GM11168 (cell line): ENCODE results near the gene CEP85.

Source experiments
- in situ Hi-C: fragments of 300-500 bp; cut with MboI; formaldehyde crosslinking; loops from one replicate; pipeline ENCODE4 v1.12.0; 2022; ENCODE audit warnings: low sequenced_read_pairs; ENCODE audit not compliant: unreplicated experiment

Gene CEP85, protein sequence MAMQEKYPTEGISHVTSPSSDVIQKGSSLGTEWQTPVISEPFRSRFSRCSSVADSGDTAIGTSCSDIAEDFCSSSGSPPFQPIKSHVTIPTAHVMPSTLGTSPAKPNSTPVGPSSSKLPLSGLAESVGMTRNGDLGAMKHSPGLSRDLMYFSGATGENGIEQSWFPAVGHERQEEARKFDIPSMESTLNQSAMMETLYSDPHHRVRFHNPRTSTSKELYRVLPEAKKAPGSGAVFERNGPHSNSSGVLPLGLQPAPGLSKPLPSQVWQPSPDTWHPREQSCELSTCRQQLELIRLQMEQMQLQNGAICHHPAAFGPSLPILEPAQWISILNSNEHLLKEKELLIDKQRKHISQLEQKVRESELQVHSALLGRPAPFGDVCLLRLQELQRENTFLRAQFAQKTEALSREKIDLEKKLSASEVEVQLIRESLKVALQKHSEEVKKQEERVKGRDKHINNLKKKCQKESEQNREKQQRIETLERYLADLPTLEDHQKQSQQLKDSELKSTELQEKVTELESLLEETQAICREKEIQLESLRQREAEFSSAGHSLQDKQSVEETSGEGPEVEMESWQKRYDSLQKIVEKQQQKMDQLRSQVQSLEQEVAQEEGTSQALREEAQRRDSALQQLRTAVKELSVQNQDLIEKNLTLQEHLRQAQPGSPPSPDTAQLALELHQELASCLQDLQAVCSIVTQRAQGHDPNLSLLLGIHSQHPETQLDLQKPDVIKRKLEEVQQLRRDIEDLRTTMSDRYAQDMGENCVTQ

DNA sequence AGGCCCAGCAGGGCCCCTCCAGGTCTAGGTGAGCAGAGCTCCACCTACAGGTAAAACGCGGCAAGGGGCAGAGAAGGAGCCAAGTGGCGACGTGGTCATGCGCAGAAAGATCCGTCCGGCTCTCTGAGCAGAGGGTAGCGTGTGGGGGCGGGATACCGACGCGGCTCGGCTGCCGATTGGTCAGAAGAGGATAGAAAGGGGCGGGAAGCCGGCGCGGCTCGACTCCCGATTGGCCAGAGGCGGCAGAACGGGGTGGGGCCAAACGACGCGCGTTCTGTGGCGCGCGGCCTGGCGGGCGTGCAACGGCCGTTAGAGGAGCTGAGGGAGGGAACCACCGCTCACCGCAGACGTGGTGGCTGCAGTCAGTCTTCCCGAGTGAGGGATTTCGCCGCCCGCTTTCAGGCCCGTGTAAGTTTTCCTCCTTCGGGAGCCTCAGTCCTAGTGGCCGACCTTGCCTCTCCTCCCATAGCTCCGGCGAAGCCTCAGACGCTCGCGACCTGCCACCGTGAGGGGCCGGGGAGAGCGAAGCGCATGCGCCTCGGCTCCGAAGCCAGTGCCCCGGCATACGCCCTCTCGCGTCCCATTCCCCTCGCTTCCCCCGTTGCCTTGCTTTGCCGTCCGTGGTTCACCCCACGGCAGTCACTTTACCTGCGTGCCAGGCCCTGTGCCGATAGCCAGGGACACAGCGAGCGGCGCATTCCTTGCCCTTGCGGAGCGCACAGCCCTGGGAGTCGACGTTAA lies at the start of gene CEP85:
Gene CEP85 (plus strand): TSS at position 298 of the 741 bp plus-strand sequence. CDS start 5,584 bp downstream, outside the sequence.
- in situ Hi-C loops = no loop called here

DNA sequence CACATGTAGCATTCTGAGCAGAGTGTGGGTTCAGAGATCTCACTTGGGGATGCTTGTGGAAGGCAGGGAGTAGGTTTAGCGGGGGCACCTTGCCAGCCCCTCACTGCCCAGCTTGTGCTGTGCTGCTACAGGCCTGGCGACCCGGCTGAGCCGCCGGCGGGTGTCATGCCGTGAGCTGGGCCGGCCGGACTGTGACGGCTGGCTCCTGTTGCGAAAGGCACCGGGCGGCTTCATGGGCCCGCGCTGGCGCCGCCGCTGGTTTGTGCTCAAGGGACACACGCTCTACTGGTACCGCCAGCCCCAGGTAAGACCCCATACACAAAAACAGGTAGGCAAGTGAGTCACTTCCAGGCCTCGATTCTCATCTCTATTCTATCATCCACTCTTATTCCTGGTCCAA lies 49.1 kb upstream of the CEP85 start:
- in situ Hi-C loops = no loop called here

DNA sequence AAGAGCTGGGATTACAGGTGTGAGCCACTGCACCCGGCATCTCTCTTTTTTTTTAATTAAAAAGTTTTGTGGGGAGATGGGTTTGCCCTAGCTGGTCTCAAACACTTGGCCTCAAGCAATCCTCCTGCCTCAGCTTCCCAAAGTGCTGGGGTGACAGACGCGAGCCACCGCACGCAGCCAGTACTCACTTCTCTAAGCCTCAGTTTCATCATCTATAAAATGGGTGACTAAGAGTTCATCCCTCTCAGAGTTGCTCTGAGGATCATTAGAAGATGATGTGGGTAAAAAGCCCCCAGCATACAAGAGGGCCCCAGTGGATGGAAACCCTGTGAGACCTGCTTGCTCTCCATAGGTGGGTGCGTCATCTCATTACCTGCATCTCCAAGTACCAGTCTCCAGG lies 46.1 kb upstream of the CEP85 start:
- in situ Hi-C loops = no loop called here

DNA sequence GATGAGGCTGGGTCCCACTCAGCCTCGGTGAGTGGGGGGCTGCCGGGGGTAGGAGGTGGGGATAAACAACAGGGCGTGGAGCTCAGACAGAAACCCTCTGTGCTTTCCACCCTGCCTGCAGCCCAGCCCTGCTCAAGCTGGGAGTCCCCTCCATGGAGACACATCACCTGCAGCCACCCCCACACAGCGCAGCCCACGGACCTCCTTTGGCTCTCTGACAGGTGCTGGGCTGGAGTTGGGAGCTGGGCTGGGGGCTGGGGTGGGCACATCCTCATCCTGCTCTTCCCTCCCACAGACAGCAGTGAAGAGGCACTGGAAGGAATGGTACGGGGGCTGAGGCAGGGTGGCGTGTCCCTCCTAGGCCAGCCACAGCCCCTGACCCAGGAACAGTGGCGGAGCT lies 45.5 kb upstream of the CEP85 start:
- in situ Hi-C loops = no loop called here

DNA sequence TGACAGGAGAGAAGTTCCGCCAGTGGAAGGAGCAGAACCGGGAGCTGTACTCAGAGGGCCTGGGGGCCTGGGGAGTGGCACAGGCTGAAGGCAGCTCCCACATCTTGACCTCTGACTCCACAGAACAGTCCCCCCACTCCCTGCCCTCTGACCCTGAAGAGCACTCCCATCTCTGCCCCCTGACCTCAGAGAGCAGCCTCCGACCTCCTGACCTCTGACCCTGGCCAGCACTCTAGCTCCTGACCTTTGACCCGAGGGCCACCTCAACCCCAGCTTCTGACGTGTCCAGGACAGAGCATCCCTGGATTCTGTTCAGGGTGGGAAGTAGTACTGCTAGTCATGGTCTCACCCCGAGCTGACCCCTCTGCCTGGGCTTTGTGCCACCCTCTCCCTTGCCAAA lies 44.7 kb upstream of the CEP85 start:
- in situ Hi-C loops = no loop called here

DNA sequence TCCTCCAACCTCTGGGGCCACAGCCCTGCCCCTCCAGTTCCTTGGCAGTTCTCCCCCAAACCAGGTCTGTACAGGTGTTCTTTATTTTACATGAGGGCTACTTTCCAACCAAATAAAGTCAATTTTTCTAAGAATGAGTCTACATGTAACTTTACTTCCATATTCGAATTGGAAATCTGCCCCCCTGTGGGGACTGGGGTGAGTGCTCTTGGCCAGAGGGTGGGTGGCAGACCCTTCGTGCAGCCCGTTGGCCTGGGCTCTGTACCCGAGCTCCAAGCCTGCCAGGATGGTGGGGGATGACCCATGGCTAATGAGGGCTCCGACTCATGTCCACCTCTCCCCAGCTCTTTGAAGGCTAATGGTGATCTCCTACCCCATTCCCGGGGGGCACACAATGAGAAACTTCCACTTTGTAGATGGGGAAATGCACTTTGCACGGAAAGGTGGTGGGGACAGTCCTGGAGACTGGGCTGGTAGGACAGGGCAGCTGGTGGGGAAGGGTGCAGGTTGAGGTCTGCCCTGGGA lies 44.2 kb upstream of the CEP85 start:
- in situ Hi-C loops = no loop called here

DNA sequence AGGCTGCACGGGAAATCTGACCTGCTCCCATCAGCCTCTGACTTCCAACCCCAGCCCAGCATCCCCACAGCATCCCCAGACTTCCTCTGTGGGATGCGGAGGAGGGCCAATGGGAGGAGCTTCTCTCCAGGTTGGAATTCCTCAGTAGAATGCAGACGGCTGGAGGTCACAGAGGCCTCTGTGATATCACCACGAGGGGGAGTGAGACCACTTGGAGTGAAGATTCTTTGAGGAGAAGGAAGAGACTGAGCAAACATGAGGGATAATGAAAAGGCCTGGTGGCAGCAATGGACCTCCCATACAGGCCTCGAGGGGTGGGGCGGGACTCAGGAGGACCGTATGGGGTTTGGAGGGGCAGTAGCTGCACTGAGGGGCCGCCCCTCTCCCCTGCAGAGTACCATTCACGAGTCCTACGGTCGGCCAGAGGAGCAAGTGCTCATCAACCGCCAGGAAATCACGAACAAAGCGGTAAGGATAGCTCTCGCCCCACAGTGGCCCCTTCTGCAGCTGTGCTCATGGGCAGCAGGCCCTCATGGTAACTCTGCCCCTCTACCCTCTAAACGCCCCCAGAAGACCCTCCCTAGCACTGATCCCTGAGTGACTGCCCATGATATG lies 43.5 kb upstream of the CEP85 start, which contains the start of gene CATSPER4:
Gene CATSPER4 (plus strand): TSS at position 230 of the 615 bp plus-strand sequence. CDS start 26 bp downstream, at position 256.
- in situ Hi-C loops = no loop called here

DNA sequence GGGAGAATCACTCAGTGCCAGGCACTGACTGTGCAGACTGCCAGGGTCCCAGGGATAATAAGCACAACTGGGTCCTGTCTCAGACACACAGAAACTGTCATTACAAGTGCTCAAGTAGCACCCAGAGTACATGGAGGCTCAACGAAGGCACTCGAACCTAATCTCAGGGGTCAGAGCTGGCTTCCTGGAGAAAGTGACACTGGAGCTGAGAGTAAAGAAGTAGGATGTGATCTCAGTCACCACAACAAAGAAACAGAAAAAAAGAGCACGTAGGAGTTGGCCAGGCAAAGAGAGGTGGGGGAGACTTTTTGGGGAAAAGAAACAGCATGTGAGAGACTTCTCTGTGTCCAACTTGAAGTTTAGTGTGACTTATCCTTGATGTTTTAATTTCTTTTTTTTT lies 42.3 kb upstream of the CEP85 start:
- in situ Hi-C loops = no loop called here

DNA sequence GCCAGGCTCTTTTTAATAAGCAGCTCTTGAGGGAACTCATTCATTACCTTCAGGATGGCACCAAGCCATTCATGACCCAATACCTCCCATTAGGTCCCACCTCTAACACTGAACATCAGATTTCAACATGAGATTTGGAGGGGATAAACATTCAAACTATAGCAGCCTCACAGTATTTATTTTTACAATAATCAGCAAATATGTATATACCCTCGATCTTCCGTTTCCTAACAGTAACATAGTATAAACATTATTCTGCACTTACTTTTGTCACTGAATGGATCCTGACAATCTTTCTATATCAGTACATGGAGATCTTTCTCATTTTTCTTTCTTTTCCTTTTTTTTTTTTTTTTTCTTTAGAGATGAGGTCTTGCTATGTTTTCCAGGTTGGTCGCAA lies 38.2 kb upstream of the CEP85 start:
- in situ Hi-C loops = no loop called here

DNA sequence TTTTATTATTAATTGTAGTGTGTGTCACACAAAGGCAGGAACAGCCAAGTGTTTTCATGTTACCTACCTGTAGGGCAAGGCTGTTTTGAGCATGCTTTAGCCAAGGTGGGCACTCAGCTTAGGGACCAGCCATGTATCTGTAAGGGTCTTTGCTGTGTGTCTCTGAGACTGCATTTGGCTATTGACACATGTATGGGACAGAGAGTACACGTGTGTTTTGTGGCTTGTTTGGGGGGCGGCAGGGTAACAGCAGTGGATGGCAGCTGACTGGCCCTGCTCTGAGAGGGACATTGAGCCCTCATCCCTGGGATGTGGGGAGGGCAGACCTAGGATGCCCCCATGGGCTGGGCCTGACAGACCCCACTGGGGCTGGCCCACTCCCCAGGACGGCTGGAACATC lies 36.7 kb upstream of the CEP85 start:
- in situ Hi-C loops = no loop called here

DNA sequence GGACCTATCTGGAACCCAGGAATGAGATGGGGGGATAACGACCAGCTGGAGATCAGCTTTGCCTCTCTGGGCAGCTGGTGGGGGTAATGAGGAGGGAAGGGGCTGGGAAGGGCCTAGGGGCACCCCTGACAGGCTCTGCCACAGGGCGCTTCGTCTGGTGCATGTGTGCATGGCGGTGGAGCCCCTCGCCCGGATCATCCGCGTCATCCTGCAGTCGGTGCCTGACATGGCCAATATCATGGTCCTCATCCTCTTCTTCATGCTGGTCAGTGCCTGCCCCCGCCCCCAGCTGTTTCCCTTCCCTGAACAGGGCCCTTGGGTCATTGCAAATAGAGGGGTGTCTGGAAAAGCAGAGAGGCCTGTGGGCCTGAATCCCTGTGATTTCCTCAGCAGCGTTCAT lies 36.2 kb upstream of the CEP85 start:
- in situ Hi-C loops = no loop called here

DNA sequence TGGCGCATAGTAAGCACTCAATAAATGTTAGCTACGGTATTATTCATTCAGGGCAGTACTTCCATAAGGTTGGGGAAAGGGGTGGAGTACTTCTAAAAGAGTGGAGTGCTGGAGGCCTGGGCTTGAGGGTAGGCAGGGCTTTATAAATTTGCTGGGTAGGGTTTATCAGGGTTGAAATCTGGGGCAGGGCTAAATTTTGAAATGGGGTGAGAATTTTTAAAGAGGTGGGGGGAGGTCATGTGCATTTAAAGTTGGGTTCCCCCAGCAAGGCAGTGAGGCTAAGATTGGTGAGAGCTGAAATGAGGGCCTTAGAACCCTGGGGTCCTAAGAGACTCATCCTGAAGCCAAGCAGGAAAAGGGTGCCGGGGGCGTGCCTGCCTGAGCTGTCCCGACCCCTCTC lies 33.6 kb upstream of the CEP85 start:
- in situ Hi-C loops = no loop called here

DNA sequence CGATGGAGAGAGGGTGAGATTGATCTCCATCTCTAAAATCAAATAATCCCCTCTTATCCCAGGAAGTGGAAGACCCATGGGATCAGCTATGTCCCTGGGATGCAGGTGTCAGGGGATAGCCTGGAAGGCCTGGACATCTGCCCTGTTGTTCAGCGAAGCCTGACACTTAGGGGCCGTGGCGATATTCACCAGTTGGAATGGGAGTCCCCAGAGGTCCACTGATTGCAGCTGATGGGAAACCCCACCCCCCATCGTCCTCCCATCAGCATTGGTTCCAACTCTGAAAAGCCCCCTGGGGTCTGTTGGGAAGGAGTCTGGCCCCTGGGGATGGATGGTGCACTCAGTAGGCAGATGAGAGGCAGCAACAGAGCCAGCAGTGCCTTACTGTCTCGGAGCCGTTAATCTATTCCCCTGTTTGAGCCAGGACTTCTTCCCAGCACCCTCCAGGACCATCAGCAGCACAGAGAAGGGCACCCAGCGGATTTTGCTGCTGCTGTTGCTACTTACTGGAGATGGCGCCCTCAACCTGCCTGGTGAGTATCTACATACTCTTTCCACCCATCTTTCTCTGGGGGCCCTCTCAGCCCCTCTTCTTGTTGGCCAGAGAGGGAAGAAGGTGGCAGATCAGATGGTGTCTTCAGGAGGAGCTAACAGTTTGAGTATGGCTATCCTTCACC lies 30.2 kb upstream of the CEP85 start:
- in situ Hi-C loops = no loop called here

DNA sequence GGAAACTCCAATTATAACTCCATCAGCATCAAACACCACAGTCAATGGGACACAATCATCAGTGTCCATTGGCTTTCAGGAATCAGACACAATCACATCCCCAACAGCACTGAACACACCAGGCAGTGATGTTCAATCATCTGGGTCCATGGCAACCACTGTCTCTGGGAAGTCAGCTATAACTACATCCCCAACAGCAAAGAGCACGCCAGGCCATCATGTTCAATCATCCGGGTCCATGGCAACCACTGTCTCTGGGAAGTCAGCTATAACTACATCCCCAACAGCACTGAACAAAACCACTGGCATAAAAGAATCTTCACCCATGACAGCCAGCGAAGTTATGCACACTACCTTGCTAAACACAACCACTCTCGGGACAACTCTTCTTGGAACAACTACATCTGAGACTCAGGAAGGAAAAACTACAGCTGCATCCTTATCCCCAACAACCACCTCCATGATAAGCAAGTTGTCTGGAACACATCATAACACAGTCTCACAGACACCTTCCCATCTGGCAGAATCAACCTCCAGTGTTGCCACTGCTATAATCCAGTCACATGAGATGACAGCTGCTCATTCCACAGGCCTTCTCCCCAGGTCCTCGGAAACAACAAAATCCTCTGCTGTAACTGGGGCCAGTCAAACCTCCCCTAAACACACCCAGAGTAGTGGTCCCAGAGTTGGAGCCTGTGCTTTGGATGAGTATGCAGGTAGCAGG lies 23.7 kb upstream of the CEP85 start:
- in situ Hi-C loops = no loop called here

DNA sequence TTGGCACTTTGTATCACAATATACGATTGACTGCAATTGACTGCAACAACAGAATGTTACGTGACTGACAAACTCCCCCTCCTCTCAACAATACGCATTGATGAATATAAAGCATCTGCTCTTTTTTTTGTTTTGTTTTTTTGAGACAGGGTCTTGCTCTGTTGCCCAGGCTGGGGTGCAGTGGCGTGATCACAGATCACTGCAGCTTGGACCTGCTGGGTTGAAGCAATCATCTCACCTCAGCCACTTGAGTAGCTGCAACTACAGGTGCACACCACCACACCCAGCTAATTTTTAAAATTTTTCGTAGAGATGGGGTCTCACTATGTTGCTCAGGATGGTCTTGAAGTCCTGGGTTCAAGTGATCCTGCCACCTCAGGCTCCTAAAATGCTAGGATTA lies 21.3 kb upstream of the CEP85 start:
- in situ Hi-C loops = no loop called here

DNA sequence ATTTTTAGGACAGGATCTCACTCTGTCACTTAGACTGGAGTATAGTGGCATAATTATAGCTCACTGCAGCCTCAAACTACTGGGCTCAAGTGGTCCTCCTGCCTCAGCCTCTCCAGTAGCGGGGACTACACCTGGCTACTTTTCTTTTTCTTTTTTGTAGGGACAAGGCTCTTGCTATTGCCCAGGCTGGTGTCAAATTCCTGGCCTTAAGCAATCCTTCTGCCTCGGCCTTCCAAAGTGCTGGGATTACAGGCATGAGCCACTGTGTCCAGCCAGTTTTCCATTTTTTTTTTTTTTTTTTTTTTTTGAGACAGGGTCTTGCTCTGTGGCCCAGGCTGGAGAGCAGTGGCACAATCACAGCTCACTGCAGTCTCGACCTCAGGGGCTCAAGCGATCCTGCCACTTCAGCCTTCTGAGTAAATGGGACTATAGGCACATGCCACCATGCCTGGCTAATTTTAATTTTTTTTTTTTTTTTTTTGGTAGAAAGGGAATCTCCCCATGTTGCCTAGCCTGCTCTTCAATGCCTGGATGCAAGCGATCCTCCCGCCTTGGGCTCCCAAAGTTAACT lies 20.6 kb upstream of the CEP85 start:
- in situ Hi-C loops = no loop called here

DNA sequence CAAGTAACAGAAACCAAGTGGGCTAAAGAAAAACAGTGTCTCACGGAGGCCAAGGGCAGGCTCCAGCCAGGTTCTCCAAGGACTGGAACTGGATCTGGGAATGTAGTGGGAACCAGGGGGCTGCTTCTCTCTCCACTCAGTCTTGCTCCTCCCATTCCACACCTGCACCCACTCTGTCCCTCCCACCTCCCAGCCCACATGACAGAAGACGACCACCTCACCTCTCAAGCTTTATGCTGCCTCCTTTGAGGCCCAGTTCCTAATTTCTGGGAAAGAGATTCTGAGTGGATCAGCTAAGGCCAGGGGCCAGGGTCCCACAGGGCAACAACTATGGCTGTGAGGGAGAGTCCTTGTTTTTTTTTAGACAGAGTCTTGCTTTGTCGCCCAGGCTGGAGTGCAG lies 18.8 kb upstream of the CEP85 start:
- in situ Hi-C loops = no loop called here

DNA sequence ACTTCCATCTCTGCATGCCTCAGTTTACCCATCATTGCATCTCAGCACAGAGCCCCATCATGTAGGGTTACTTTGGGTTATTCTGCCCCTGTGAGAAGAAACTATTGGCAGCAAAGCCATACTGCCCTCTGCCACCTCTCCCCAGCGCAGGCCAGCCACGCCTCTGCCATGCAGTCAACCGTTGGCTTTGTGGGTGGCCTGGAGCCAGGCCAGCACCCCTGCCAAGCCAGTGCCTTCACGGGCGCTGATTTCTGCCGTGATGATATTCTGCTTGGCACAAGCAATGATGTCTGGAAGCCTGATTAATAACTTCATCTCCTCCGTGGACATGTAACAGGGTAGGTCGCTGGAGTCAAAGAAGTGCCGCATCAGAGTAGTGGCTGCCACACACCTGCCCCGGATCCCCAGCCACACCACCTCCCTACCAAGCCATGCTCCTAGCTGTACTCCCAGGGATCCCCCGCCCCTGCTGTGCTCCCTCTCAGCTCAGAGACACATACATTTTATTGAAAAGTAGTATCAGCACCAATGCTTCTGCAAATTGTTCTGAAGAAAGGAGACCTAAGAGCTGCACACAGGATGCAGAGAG lies 15.0 kb upstream of the CEP85 start:
- in situ Hi-C loops = no loop called here
